Measurements from ENCODE around the gene SERPINA3.

The SERPINA3 gene

DNA sequence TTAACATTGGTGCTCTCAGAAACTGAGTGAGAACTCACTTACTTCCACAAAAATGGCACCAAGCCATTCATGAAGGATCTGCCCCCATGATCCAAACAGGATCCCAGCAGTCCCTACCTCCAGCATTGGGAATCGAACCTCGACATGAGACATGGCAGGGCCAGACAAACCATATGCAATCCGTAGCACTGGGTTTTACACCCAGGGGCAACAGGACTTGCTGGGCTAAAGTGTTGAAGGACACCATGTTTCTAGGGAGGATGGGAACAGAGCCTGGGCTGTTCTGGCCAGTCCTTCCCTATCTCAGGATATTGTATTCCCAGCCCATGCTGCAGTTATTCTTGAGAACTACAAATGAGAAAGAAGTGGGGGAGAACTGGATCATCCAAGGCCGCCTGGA, 36.6 kb downstream of the SERPINA3 start:
- no peak overlapping the region for H3K4me3 Mint-ChIP-seq
- H3K27me3 Mint-ChIP-seq = peaks cover 21% of the 10 kb centered on the region
- H3K27ac Mint-ChIP-seq (ENCODE audit: low read depth) = no peak overlapping the region
- DNase-seq (ENCODE audit: low spot score in 2 of 2) = no peak
- H3K36me3 Mint-ChIP-seq (ENCODE audit: insufficient read depth) = no peaks in the 10 kb centered on the region
- no peaks in the 10 kb centered on the region for H3K4me1 Mint-ChIP-seq
- no peak for ATAC-seq (replicated peaks; ENCODE audit: extremely low read depth, poor library complexity, severe bottlenecking)
- H3K9me3 Mint-ChIP-seq = peaks cover 7% of the 10 kb centered on the region

DNA sequence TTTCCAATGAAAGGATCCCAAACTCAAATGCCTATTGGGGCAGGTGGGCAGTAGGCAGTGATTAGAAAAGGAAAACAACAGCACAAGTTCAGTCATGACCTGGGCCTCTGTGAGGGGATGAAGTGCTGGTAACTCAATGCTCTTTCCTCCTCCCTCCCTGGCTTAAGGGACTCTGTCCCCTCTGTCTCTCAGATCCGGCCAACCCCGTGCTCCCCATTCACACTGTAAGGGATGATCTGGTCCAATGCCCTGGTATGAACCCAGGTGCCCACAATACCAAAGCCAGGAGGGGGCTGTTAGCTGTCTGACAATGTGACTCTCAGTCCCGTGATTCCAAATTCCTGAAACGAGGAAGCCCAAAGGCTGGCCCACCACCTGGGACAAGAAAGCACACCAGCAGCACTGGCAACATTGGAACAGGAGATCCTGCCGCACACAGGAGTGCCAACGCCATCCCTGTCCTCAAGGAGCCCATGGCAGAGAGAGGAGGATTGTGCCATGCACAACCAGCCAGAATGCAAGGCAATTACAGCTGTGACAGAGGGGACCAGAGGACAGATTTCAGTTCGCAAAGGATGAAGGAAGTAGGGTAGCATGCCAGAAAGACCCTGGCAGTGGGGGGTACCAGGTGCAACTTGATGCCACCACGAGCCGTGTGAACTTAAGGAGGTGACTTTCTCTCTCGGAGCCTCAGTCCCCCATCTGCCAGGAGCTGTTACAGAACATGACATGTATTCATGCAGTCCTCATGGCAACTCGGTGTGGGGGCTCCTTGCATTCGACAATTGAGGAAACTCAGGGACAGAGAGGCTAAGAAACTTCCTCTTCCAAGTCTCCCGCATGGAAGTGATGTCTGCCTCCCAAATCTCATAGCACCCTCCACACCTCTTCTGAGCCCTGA, 37.6 kb downstream of the SERPINA3 start:
- Mint-ChIP-seq H3K27me3 (peaks cover 11% of the 10 kb centered on the region), H3K4me1 (no peaks in the 10 kb centered on the region), H3K27ac (ENCODE audit: low read depth) (no peak overlapping the region), H3K36me3 (ENCODE audit: insufficient read depth) (no peaks in the 10 kb centered on the region), H3K4me3 (no peak overlapping the region), H3K9me3 (peaks cover 7% of the 10 kb centered on the region)
- ATAC-seq (replicated peaks; ENCODE audit: extremely low read depth, poor library complexity, severe bottlenecking) (no peak), DNase-seq (ENCODE audit: low spot score in 2 of 2) (no peak)

DNA sequence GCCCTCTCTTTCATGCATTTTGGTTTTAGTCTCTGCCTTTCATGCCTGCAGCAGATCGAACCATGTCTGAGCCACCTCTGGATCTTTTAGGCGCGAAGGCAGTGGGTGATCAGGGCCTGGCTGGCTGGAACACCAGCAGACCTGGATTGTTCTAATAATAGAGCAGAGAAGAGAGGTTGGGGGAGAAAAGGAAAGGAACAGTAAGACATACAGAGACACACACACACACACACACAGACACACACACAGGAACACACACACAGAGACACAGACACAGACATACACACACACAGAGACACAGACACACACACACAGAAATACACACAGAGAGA, 38.2 kb downstream of the SERPINA3 start:
- ATAC-seq (replicated peaks; ENCODE audit: extremely low read depth, poor library complexity, severe bottlenecking) (no peak), DNase-seq (ENCODE audit: low spot score in 2 of 2) (no peak)
- H3K4me1 Mint-ChIP-seq = no peaks in the 10 kb centered on the region
- peaks cover 5% of the 10 kb centered on the region for H3K27me3 Mint-ChIP-seq
- no peak overlapping the region for H3K27ac Mint-ChIP-seq (ENCODE audit: low read depth)
- H3K36me3 Mint-ChIP-seq (ENCODE audit: insufficient read depth) = no peaks in the 10 kb centered on the region
- peaks cover 6% of the 10 kb centered on the region for H3K9me3 Mint-ChIP-seq
- H3K4me3 Mint-ChIP-seq = no peak overlapping the region

DNA sequence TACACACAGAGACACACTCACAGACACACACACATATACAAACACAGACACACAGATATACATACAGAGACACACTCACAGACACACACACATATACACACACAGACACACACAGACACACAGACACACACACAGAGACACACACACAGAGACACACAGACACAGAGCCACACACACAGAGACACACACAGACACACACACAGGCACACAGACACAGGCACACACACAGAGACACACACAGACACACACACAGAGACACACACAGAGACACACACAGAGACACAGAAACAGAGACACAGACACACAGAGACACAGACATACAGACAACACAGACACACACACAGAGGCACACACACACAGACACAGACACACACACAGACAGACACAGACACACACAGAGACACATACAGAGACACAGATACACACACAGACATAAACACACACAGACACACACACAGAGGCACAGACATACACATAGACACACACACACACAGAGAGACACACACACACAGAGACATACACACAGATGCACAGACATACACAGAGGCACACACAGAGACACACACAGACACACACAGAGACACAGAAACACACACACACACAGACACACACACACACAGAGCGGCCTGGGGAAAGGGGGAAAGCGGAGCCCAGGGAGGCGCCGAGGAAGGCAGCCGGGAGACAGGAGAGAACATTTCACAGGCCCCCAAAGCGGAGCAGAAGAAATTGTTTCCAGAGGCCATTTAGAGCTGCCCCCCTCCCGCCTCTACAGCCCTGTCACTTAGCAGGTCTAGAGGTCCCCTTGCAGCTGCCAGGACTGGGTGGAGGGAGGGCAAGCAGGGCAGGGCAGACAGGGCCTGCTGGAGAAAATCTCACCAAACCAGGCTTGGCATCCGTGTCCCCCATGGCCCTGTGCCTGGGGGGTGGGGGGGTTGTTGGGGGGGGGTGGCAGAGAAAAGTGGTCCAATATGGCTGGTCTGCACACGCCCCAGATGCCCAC, 38.9 kb downstream of the SERPINA3 start:
- H3K4me1 Mint-ChIP-seq = no peaks in the 10 kb centered on the region
- no peak overlapping the region for H3K4me3 Mint-ChIP-seq
- no peaks in the 10 kb centered on the region for H3K36me3 Mint-ChIP-seq (ENCODE audit: insufficient read depth)
- no peak for ATAC-seq (replicated peaks; ENCODE audit: extremely low read depth, poor library complexity, severe bottlenecking)
- H3K27ac Mint-ChIP-seq (ENCODE audit: low read depth) = no peak overlapping the region
- no peaks in the 10 kb centered on the region for H3K27me3 Mint-ChIP-seq
- no peaks in the 10 kb centered on the region for H3K9me3 Mint-ChIP-seq
- DNase-seq (ENCODE audit: low spot score in 2 of 2) = no peak

DNA sequence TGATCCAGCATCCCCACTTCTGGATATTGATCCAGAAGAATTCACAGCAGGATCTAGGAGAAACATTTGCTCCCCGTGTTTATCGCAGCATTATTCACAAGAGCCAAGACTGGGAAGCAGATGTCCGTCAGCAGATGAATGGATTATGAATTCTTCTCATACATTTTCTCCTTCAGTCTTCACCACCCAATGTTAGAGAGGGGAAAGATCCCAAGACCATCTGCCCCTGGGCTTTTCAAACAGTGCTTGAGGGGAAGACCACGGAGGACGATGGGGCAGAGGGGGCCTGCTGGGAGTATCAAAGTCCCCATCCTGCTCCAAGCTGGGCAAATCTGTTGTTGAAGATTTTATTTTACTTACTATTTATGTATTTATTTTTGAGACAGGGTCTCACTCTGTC, 41.1 kb downstream of the SERPINA3 start:
- no peak for DNase-seq (ENCODE audit: low spot score in 2 of 2)
- H3K36me3 Mint-ChIP-seq (ENCODE audit: insufficient read depth) = no peaks in the 10 kb centered on the region

DNA sequence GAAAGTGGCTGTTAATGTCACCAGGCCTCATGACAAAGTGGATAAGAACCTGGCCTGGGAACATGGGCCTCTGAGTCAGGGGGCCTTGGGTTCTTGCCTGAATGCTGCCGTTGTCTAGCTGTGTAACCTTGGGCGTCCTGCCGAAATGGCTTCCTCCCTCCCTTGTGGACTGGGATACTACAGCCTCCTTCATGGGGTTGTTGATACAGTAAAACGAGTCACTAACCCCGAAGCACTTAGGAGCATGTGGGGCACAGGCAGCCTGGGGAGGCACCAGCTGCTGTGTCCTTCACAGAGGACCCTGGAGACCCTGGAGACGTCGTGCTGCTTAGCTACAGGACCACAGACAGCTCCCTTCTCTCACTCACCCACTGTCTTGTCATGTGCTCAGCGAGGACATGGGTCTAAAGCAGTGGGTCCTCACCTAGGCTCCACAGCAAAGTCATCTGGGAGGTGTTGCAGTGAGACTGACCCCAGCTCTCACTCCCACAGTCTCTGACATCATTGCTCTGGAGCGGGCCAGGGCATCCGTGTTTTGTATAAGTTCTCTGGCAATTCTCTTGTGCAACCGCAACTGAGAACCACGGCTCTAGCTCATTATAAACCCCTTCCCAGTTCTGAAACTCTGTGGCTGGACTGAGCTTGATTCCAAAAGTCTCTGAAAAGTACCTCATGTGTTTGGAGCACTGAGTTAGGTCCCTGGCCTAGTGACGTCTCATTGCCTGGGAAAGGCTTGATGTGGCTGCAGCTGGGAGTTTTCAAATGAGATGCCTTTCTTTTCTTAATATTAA, 42.1 kb downstream of the SERPINA3 start:
- no peak for DNase-seq (ENCODE audit: low spot score in 2 of 2)
- Mint-ChIP-seq H3K27ac (ENCODE audit: low read depth) (no peak overlapping the region), H3K4me3 (no peak overlapping the region), H3K36me3 (ENCODE audit: insufficient read depth) (no peaks in the 10 kb centered on the region), H3K4me1 (no peaks in the 10 kb centered on the region), H3K9me3 (no peaks in the 10 kb centered on the region), H3K27me3 (no peaks in the 10 kb centered on the region)
- ATAC-seq (replicated peaks; ENCODE audit: extremely low read depth, poor library complexity, severe bottlenecking) = no peak

More for the DNA sequence above, 41.1 kb downstream of the SERPINA3 start:
- no peak for ATAC-seq (replicated peaks; ENCODE audit: extremely low read depth, poor library complexity, severe bottlenecking)
- Mint-ChIP-seq H3K27me3 (no peaks in the 10 kb centered on the region), H3K9me3 (no peaks in the 10 kb centered on the region), H3K4me3 (no peak overlapping the region), H3K4me1 (no peaks in the 10 kb centered on the region), H3K27ac (ENCODE audit: low read depth) (no peak overlapping the region)

DNA sequence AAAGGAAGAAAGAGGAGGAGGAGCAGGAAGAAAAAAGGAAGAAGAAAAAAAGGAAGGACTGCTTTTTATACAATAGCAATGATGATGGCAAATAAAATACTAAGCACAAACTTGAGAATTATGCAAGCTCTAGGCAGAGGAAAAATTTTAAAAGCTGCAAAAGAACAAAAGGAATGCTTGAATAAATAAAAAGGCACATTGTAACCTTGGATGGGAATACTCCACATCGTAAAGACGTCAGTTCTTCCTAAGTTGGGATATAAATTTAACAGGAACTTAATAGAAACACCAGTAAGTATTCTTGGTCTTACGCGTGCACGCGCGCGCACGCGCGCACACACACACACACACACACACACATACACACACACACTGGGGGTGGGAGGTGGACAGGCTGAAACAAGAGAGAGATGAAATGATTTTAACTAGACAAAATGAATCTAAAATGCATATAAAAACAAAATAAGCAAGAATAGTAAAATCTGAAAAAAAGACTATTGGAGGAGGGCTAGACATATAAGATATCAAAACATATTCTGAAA, 43.0 kb downstream of the SERPINA3 start:
- Mint-ChIP-seq H3K4me3 (no peak overlapping the region), H3K27ac (ENCODE audit: low read depth) (no peak overlapping the region), H3K4me1 (no peaks in the 10 kb centered on the region), H3K36me3 (ENCODE audit: insufficient read depth) (no peaks in the 10 kb centered on the region), H3K9me3 (no peaks in the 10 kb centered on the region), H3K27me3 (peaks cover 8% of the 10 kb centered on the region)
- no peak for DNase-seq (ENCODE audit: low spot score in 2 of 2)
- no peak for ATAC-seq (replicated peaks; ENCODE audit: extremely low read depth, poor library complexity, severe bottlenecking)

DNA sequence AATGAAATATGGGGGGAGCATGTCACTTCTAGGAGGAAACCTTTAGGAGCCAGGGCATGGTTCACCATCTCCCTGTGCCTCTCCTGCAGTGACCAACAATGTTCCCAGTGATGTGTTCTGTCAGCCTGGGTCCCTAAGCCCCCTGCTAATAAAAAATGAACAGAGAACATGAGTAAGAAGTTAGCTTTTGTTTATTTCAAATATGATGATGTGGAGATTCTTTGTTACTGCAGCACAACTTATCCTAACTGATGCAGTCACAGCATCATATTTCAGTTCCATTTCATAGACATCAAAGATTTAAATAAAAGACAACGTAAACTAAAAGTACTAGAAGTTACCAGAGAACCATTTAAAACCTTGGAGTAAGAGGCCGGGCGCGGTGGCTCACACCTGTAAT, 43.9 kb downstream of the SERPINA3 start:
- no peaks in the 10 kb centered on the region for H3K4me1 Mint-ChIP-seq
- H3K27ac Mint-ChIP-seq (ENCODE audit: low read depth) = no peak overlapping the region
- H3K4me3 Mint-ChIP-seq = no peak overlapping the region
- H3K27me3 Mint-ChIP-seq = peaks cover 16% of the 10 kb centered on the region
- H3K9me3 Mint-ChIP-seq = no peaks in the 10 kb centered on the region
- no peaks in the 10 kb centered on the region for H3K36me3 Mint-ChIP-seq (ENCODE audit: insufficient read depth)
- DNase-seq (ENCODE audit: low spot score in 2 of 2) (no peak), ATAC-seq (replicated peaks; ENCODE audit: extremely low read depth, poor library complexity, severe bottlenecking) (no peak)

DNA sequence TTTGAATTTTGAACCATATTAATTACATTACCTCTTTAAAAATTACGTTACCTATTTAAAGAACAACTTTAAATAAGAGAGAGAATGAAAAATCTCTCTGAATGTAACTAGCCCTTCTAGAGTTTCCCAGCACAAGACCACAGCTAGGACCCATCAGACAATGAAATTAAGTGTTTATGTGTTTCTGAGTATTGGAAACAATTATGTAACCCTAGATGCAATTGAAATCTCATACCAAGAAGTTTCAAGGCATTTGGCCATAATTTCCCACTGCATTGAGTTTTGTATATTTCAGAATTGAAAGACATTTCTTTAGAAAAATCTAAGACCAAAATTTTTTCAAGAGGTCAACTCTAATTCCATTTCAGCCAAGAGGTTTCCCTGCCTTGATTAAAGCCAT, 47.1 kb downstream of the SERPINA3 start:
- no peaks in the 10 kb centered on the region for H3K4me1 Mint-ChIP-seq
- ATAC-seq (replicated peaks; ENCODE audit: extremely low read depth, poor library complexity, severe bottlenecking) = no peak
- no peak for DNase-seq (ENCODE audit: low spot score in 2 of 2)
- H3K9me3 Mint-ChIP-seq = no peaks in the 10 kb centered on the region
- H3K36me3 Mint-ChIP-seq (ENCODE audit: insufficient read depth) = no peaks in the 10 kb centered on the region
- no peak overlapping the region for H3K27ac Mint-ChIP-seq (ENCODE audit: low read depth)
- H3K27me3 Mint-ChIP-seq = peaks cover 45% of the 10 kb centered on the region
- H3K4me3 Mint-ChIP-seq = no peak overlapping the region

DNA sequence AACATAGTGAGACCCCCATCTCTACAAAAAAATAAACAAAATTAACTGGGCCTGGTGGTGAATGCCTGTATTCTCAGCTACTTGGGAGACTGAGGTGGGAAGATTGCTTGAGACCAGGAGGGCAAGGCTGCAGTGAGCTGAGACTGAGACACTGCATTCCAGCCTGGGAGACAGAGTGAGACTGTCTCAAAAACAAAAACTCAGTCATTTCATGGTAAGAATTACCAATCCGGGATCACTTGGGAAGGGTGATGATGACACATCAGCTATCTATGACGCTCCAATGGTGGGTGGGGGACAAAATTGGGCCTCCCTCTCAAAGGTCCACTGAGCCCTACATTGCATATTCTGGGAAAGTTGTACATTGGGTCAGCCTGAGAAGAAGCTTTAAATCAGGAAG, 47.7 kb downstream of the SERPINA3 start:
- Mint-ChIP-seq H3K27ac (ENCODE audit: low read depth) (no peak overlapping the region), H3K36me3 (ENCODE audit: insufficient read depth) (no peaks in the 10 kb centered on the region), H3K4me1 (no peaks in the 10 kb centered on the region), H3K27me3 (peaks cover 45% of the 10 kb centered on the region), H3K4me3 (no peak overlapping the region), H3K9me3 (no peaks in the 10 kb centered on the region)
- no peak for DNase-seq (ENCODE audit: low spot score in 2 of 2)
- no peak for ATAC-seq (replicated peaks; ENCODE audit: extremely low read depth, poor library complexity, severe bottlenecking)

DNA sequence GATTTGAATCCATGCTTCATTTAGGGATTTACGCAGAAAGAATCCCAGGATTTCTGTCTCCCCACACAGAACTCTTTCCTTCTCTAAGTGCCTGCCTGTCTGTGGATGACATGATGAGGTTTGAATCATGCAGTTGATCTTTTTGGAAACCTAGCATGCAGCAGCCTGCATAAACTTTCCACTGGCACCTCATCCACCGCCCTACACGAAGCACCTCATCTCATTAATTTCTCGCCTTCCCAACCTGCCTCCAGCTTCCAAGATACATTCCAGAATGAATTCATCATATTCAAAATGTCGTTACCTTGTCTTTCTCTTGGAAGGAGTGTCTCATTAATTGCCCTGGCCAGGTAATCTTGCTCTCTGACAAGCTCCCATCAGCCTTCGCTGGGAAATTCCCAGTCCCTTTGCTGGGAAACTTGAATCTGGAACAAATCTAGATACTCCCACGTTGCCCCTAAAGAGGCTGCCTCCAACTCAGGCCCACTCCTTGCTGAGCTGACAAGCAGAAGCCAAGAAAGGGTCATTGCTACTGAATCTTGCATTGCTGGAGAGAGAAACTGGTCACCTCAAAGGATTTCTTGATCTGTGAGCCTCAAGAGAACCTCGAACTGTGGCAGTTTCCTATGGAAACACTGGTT, 48.2 kb downstream of the SERPINA3 start:
- no peaks in the 10 kb centered on the region for H3K9me3 Mint-ChIP-seq
- no peaks in the 10 kb centered on the region for H3K4me1 Mint-ChIP-seq
- H3K27me3 Mint-ChIP-seq = peaks cover 45% of the 10 kb centered on the region
- H3K4me3 Mint-ChIP-seq = no peak overlapping the region
- ATAC-seq (replicated peaks; ENCODE audit: extremely low read depth, poor library complexity, severe bottlenecking) (no peak), DNase-seq (ENCODE audit: low spot score in 2 of 2) (no peak)
- no peak overlapping the region for H3K27ac Mint-ChIP-seq (ENCODE audit: low read depth)
- no peaks in the 10 kb centered on the region for H3K36me3 Mint-ChIP-seq (ENCODE audit: insufficient read depth)

DNA sequence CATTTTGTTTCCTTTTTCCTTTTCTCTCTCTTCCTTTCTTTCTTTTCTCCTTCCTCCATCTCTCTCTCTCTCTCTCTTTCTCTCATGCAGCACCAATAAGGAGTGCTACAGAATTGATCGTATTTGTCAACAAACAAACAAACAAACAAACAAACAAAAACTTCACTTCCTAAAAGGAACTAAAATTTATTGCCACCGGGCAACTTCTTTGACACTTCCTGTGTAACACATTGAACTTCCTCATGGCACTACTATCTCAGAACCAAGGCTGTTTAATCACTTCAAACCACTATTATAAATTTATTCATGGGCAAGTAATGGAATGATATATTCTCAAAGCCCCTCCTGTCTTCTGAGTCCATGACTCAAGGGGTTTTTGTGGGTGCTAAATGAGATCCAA, 51.3 kb downstream of the SERPINA3 start:
- Mint-ChIP-seq H3K9me3 (no peaks in the 10 kb centered on the region), H3K4me3 (no peak overlapping the region), H3K36me3 (ENCODE audit: insufficient read depth) (no peaks in the 10 kb centered on the region), H3K27ac (ENCODE audit: low read depth) (no peak overlapping the region), H3K27me3 (peaks cover 56% of the 10 kb centered on the region), H3K4me1 (no peaks in the 10 kb centered on the region)
- ATAC-seq (replicated peaks; ENCODE audit: extremely low read depth, poor library complexity, severe bottlenecking) = no peak
- DNase-seq (ENCODE audit: low spot score in 2 of 2) = no peak
